HG03354 (cell line): Measurements from ENCODE around the gene TGM5.
A peak's percentile ranks its signal among the peaks of the same experiment; 100 is the strongest.
"Not testable (repeated sequence)": the region's sequence is repeated elsewhere in the genome, so short reads cannot be mapped to it uniquely, and the experiment has no call there.

Experiments used
- ATAC-seq: cut with Tn5 transposase; IDR thresholded peaks from one replicate; pipeline ENCODE4 v1.9.1; 2021; ENCODE audit warnings: mild to moderate bottlenecking; ENCODE audit not compliant: unreplicated experiment, poor library complexity, severe bottlenecking

Gene TGM5

DNA sequence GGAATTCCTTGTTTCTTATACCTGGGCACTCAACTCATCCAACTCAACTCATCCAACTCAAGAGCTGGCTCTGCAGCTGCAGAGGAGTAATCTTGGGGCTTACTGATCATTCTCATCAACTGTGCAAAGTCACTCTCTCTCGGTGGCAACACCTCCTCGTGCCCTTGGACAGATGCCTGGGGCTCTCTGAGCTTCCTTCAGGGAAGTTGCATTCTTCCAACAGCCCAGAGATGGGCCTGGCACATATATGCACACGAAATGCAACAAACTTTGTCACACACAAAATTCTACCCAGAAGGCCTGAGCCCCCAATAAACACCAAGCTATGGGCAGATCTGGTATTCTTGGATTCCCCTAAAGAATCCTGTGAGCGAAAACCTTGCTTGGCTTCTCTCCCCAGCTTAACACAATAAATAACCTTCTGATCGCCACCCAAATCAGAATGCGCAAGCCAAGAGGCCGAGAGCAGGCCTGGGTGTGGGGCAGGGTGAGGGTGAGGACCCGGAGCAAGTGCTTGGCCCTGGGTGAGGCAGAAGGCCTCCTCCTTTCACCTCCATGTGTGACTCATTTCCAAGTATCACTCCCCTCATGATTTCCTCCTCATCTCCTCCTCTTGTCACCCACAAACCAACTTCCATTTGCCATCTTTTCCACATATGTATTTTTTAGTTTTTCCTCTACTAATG lies 15.4 kb downstream of the TGM5 start:
- no peak for ATAC-seq

DNA sequence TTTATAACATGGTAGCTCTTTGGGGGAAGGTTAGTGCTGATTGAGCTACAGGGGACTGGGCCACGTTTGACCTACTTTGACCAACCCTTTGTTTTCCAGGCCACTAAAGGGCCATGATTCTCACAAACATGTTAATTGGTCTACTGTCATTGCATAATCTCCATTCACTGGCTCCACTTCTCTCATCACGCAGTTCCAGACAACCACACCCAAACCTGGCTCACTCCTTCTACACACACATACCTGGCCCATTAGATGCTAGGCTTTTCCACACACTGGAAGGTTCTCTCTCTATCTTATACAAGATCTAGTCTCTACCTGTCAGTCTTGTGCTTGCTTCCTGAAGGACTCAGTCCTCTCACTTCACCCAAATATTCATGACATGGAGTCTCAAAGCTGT lies 15.9 kb downstream of the TGM5 start:
- ATAC-seq: no peak

DNA sequence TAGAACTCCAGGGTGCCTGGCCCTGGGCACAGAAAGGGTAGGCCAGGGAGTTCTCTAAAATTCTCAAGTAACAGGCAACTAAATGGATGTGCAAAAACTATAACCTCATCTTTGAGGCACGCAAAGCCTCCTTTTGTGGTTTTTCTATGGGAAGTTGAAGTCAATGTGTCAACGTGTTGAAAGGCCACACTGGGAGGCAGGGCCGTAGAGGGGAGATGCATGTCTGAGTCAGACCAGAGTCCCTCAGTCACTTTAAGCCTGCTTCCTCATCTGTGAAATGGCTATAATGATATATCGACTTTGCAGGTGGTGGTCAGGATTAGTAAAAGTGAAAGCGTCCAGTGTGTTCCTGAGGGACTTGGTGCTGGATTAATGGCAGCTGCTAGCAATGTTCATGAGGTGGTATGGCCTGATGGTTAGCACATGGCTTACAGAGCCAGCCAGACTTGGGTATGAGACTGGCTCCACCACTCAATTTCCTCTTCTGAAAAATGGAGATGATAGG lies 17.0 kb downstream of the TGM5 start:
- peak; percentile 71 for ATAC-seq

DNA sequence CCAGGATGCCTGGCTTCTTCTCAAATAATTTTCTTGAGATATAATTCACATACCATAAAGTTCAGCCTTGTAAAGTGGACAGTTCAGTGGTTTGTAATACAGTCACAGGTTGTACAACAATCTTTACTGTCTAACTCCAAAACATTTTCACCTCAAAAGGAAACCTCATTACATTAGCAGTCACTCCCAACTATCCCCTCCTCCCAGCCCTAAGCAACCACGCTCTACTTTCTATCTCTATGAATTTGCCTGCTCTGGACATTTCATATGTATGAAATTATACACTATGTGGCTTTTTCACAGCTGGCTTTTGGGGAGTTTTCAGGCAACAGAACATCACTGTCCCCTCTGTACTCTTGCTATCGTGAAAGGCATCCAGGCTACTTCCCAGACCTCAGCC lies 17.5 kb downstream of the TGM5 start:
- ATAC-seq: no peak

DNA sequence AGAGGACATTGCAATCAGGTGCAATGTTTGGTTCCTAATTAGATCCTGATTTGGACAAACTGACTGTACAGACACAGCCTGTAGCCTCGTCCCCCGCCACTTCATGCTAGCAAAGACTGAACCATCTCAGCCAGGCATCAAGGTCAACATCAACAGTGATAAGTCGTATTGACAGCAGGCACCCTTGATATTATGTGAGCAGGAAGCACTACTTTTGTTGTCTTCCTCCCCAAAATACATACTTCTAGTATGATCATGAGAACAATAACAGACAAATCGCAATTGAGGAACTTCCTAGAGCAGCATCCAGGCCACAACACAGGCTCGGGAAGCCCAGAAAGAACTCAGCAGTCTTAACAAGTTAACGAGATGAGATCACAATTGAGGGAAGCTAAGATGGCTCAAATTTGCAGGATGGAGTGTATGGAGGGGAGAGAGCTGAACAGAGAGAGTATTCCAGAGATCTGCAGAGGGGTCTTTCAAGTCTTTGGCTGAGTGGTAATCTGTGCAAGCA lies 20.4 kb downstream of the TGM5 start:
- no peak for ATAC-seq

DNA sequence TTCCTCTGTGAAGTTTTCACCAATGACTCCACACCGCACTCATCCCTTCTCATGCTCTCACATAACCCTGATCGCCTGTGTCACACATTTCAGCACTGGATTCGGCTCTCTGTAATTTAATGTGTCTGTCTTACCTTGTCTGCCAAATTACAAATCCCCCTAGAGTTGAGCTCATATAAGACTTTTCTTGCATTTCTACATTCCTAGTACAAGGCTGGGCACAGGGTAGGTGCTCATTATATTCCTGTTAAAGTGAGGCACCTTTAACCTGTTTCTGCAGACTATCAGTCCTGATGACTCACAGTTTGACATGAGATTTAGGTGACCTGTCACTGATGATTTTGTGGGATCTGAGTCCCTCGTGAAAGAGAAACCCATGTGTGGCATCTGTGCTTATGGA lies 22.6 kb downstream of the TGM5 start:
- ATAC-seq: no peak

DNA sequence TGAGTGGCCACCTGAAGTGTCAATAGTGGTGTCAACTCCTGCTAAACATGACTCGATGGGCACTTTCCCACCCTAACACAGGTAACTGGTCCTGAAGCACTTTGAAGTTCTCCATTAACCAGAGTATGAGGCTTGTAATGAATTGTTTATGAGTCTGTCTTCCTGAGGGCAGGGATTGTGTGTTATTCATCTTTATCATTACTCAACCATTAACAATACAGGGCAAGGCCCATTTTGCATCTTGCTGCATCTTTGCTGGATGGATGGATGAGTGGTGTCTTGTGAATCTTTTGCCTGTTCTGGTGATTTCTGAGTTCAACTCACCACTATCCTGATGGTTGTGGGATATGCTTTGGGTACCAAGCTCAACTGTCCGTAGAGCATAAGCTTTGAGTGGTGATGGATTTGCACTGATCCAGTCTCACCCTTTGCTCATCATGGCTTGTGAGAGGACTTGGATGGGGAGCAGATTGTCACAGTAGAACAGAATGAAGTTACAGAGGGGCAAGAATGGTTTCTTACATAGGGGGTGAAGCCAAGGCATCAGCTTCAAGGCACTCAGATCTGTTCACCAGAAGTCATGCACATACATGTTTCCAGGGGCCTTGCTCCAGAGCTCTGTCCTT lies 23.6 kb downstream of the TGM5 start:
- ATAC-seq: no peak

DNA sequence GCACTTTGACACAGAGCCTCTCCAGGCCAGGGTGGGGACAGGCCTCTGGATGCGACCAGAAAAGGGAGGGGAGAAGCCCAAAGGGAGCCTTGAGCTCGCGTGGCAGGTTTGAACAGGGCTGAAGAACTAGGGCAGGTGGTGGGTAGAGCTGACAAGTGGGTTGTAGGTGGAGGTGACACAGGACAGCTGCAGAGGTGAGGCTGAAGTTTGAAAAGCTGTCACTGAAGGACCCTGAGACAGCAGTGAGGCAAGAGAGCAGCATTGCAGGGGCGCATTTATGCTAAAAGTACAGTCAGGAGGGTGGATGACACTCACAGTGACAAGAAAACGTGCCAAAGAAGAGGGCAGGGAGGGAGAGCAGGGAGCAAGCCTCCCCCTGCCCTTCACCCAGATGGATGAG lies 24.1 kb downstream of the TGM5 start:
- no peak for ATAC-seq

DNA sequence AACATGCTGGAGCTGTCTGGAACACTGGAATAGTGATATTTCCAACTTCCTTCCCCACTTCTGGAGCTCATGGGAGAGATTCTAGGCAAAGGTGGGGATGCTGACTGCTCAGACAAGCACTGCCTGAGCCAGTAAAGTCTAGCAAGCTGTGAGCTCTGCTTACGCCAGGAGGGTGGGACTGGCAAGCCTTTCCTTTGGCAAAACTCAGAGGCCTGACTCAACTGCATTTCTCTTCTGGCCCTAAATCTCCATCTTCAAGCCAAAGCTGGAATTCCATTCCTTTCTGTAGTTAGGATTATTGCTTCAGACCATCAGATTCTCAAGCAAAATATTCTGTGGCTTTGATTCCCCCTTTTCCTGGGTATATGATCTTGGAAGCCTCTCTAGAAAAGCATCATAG lies 25.6 kb downstream of the TGM5 start:
- no peak for ATAC-seq

DNA sequence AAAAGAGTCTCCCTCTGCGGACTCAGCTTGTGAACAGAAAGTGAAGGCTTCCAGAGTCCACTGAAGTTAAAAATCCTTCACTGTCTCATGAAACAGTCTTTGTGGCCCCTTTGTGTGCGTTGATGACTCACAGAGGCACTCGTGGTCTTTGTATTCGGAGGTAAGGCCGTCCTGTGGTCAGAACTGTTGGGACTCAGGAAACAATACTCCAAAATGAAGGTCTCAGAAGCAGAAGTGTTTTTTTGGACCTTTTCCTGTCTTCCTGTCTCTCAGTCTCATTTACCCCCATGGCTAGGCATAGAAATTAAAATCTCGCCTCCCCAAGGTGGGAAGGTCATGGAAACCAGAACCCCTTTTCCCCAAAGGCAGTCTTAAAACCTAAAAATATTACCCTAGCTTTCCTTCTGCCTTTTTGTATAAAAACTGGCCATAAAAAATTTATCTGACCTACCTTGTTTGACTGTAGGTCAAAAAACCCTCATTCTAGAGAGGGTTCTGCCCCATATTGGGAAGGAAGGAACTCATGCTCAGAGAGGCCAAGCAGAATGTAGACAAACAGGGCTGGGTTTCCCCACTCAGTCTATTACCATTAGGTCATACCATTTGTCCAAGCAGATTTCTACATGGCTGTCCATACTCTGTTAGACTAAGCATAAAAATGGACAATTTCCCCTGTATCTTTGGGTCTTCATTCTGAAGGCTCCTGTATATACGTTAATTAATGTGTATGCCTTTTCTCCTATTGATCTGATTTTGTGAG lies 26.8 kb downstream of the TGM5 start:
- peak; percentile 70 for ATAC-seq

DNA sequence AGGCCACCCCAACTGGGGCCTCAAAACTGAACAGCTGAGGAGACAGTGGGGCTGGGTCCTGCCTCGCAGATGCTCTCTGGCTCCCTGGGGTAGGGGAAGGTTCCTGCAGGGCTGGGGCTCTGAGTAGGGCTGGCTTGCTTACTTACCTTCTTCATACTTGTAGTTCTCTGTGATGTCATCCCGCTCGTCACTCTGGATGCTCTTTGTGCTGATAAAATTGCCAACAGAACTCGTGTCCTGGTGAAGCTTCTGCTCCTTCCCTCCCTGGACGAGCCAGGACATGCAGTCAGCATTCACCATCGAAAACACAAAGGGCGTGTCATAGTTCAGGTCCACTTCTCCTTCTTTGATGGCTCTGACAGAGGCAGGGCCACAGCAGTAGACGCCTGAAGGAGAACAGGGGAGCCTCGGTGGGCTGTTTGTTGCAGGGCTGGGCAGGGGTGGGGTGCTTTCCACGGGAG lies 28.0 kb downstream of the TGM5 start:
- ATAC-seq: no peak

DNA sequence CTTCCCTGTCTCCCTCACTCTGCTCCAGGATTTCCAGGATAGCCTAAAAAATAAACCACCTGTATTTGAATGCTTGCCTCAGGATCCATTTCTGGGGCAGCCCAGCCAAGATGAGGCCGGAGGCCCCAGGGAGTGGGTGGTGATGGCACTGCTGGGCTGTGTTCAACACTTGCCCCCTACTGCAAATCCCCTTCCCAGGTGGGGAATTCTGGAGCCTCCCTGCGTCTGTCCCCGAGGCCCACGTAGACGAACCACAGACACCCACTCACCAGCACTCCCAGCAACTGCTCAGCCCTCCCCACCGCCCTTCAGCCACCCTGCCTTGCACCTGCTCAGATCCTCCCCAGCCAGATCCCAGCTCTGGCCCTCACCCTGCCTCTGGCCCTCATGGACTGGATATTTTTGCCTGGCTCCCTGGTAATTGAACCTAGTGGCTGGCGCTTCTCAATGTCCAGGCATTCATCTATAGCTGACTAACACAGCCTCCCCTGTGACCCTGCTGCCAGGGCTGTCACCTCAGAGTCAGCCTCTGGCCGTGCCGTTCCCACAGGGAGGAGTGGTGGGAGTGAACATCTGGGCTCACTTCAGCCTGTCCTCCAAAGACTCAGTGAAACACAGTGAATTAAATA lies 28.8 kb downstream of the TGM5 start:
- no peak for ATAC-seq

DNA sequence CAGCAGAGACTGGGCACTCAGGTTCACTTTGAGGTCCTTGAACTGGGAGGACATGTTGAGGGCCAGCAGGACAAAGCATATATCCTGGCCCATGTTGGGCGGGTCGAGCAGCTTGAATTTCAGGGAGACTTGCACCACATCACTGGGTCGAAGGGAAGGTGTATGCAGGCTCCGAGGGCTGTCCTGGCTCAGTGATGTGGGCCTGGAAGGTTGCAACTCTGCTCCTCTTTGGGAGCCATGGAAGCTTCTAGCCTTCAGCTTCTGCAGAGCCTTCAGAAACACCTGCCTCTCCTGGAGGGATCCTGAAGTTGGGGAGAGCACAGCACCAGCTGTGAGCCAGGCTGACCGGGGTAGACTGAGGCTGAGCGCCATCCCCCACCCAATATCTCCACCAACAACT lies 31.2 kb downstream of the TGM5 start:
- ATAC-seq: no peak

DNA sequence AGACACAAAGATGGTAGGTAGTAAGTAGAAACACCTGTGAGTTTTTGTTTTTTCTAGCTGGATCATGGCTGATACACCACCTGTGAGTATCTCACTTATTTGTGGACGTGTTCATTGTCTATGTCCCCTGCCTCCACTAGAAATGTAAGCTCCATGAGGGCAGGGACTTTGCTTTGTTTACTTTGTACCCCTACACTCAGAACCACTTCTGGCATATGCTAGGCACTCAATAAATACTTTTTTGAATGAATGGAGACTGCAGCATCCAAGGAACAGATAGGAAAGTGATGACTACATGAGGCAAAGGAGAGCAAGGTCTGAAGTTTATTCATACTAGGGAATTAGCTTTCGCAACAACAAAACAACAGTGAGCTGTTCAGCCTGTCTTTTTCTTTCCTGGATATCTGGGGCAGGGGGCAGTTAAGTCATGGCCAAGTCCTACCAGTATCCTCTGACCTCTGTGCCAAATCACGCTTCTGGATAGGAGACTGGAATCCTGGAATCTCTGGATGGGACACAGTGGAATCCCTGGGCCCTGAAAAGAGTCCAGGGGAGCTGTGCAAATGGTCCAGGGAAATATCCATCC lies 34.3 kb downstream of the TGM5 start:
- ATAC-seq: no peak

DNA sequence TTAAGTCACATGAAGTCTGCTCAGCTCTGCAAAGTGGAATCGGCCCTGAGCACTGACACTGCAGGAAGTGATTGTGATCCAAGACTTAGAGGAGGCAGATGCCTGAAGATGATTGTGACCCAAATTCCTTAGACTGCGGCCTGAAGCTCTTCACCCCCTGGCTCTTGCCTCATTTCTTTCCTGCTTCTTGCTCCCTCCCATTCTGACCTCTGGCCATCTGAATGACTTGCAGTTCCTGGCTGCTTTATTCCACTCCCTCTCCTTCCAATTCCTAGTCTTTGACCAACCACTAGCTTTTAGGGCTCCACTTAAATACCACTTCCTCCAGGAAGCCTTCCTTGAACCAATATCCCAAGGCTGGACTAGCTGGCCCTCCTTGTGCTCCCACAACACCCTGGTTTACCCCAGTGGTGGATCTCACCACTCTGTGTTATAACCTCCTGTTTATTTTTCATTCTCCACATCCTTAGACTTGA lies 36.0 kb downstream of the TGM5 start:
- ATAC-seq: no peak

DNA sequence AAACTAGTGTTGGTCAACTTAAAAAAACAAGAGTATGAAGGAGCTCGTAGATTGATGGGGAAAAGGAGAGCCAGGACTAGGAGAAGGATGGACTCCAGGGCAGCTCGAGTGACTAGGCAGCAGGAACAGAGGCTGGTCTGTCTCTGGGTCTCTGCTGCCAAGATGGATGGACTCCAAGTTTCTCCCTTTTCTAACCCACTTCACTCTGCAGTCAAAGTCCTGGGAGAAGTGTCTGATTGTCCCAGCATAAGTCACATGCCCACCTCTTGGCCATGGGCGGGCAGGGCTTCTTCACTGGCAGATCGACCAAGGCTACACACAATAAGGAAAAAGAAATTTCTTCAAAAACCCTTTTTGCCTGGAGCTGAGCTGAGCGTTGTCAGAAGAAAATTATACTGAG lies 36.8 kb downstream of the TGM5 start:
- no peak for ATAC-seq

DNA sequence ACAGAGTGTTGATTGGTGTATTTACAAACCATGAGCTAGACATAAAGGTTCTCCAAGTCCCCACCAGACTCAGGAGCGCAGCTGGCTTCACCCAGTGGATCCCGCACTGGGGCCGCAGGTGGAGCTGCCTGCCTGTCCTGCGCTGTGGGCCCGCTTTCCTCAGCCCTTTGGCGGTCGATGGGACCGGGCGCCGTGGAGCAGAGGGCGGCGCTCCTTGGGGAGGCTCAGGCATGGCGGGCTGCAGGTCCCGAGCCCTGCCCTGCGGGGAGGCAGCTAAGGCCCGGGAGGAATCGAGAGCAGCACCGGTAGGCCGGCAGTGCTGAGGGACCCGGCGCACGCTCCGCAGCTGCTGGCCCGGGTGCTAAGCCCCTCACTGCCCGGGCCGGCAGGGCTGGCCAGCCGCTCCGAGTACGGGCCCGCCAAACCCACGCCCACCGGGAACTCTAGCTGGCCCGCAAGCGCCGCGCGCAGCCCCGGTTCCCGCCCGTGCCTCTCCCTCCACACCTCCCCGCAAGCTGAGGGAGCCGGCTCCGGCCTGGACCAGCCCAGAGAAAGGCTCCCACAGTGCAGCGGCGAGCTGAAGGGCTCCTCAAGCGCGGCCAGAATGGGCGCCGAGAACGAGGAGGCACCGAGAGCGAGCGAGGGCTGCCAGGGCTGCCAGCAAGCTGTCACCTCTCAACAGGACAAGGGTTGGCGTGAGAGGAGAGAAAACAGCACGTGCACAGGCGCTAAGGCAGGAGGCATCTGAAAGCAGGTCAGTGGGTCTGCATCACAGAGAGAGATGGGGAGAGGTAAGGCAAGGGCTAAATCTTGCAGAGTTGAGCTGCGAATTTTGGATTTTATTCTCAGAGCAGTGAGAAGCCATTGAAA lies 40.1 kb downstream of the TGM5 start:
- no peak for ATAC-seq

DNA sequence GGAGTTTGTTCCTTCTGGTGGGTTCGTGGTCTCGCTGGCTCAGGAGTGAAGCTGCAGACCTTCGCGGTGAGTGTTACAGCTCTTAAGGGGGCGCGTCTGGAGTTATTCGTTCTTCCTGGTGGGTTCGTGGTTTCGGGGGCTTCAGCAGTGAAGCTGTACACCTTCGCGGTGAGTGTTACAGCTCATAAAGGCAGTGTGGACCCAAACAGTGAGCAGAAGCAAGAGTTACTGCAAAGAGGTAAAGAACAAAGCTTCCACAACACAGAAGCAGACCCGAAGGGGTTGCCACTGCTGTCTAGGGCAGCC lies 40.8 kb downstream of the TGM5 start:
- ATAC-seq: not testable (repeated sequence)
